Body of pancreas (tissue), 4 donors: Measurements from ENCODE around the gene SLC22A5. TPM values are rescaled to one million over a fixed set of nuclear protein-coding genes. Genes with fewer than 3 reads are reported as not detected.
A peak's percentile ranks its signal among the peaks of the same experiment; 100 is the strongest.

Experiments used
- ATAC-seq: fragments of 150-250 bp; one replicate; pipeline ENCODE4 v1.9.1; 2016
- DNase-seq, 4 donors: peaks; one replicate each; pipeline ENCODE4 v3.0.0-alpha.2; 2019
- H3K27ac ChIP-seq, 4 donors: fragments of 200-600 bp; sonication (generic); 1 replicate in 3 of 4; 2 replicates in 1 of 4; pipeline versions ENCODE4 v1.5.1 to v1.6.1; 2016 to 2019; ENCODE audit warnings: mild to moderate bottlenecking in 1 of 4, mixed read lengths in 1 of 4, moderate library complexity in 1 of 4
- H3K27me3 ChIP-seq, 2 donors: fragments of 200-600 bp; sonication (generic); one replicate each; pipeline ENCODE4 v1.6.0; 2016; ENCODE audit warnings: mild to moderate bottlenecking in 1 of 2
- H3K36me3 ChIP-seq, 2 donors: fragments of 200-600 bp; sonication (generic); replicated peaks in 1 of 2; 2 replicates each; pipeline ENCODE4 v1.5.1; 2016; ENCODE audit warnings: low read depth in 2 of 2; ENCODE audit not compliant: insufficient read depth in 1 of 2
- H3K4me1 ChIP-seq: fragments of 200-600 bp; sonication (generic); one replicate; pipeline ENCODE4 v1.6.0; 2016
- H3K4me3 ChIP-seq, 2 donors: fragments of 200-600 bp; sonication (generic); 1 replicate in 1 of 2; 2 replicates in 1 of 2; pipeline ENCODE4 v1.5.1; 2016 to 2019
- H3K9me3 ChIP-seq, 3 donors: fragments of 200-600 bp; sonication (generic); 1 replicate in 2 of 3; 2 replicates in 1 of 3; pipeline ENCODE4 v1.5.1; 2016
- POLR2A ChIP-seq, 3 donors: fragments of 450-650 bp; IDR thresholded peaks; one replicate each; pipeline ENCODE4 v1.6.1; 2016; ENCODE audit warnings: antibody characterized with exemption in 3 of 3, mild to moderate bottlenecking in 2 of 3
- WGBS, 2 donors: methylation state at CpG; one replicate each; pipeline ENCODE4 v1.1.5; 2017; 5-methylcytosine and 5-hydroxymethylcytosine counted together
- intact Hi-C: fragments of 100-400 bp; cut with DNase I; formaldehyde crosslinking; loops from one replicate; pipeline ENCODE4 v1.15.1; 2023
- total RNA-seq, 2 donors: library from RNA; depleted of rRNA; stranded (reverse); fragments of >200 nt; gene quantifications; one replicate each; pipeline ENCODE4 v1.1.0, GENCODE V29; 2016
- TF ChIP-seq, protein P1 (sequence below), 7 experiments: fragments of 450-650 bp in 4 of 7; fragments of 200-600 bp in 3 of 7; sonication (generic) in 3 of 7; IDR thresholded peaks; one replicate each; pipeline ENCODE4 v1.5.1; 2016 to 2019; ENCODE audit warnings: antibody characterized with exemption in 7 of 7

Gene SLC22A5
- total RNA-seq, 2 donors from 2014 or later: 21.3 to 30.3 TPM

GRCh38 chr5:132406144-132406783 lies 36.8 kb downstream of the SLC22A5 start:
- intact Hi-C loops: no loop called here
- TF ChIP-seq, protein P1, sequence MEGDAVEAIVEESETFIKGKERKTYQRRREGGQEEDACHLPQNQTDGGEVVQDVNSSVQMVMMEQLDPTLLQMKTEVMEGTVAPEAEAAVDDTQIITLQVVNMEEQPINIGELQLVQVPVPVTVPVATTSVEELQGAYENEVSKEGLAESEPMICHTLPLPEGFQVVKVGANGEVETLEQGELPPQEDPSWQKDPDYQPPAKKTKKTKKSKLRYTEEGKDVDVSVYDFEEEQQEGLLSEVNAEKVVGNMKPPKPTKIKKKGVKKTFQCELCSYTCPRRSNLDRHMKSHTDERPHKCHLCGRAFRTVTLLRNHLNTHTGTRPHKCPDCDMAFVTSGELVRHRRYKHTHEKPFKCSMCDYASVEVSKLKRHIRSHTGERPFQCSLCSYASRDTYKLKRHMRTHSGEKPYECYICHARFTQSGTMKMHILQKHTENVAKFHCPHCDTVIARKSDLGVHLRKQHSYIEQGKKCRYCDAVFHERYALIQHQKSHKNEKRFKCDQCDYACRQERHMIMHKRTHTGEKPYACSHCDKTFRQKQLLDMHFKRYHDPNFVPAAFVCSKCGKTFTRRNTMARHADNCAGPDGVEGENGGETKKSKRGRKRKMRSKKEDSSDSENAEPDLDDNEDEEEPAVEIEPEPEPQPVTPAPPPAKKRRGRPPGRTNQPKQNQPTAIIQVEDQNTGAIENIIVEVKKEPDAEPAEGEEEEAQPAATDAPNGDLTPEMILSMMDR (IDR thresholded peaks at IDR 0.05): no peak
- no peak for TF ChIP-seq POLR2A (IDR thresholded peaks at IDR 0.05)

GRCh38 chr5:132407970-132408369 lies 38.5 kb downstream of the SLC22A5 start:
- ATAC-seq (no peak), DNase-seq (no peak)
- H3K36me3 ChIP-seq: no peaks in the 10 kb centered on the region
- 82 to 87% methylated on average over 3 of the region's 3 CpGs for WGBS, 2 donors
- TF ChIP-seq, protein P1 (IDR thresholded peaks at IDR 0.05): no peak
- TF ChIP-seq POLR2A (IDR thresholded peaks at IDR 0.05): no peak
- intact Hi-C loops: no loop called here
- peaks cover 35% of the 10 kb centered on the region for H3K4me1 ChIP-seq
- H3K9me3 ChIP-seq: no peaks in the 10 kb centered on the region
- H3K27ac ChIP-seq: no peak overlapping the region
- no peaks in the 10 kb centered on the region for H3K27me3 ChIP-seq
- H3K4me3 ChIP-seq: no peak overlapping the region

More at GRCh38 chr5:132406144-132406783, 36.8 kb downstream of the SLC22A5 start:
- Histone ChIP-seq H3K27me3 (no peaks in the 10 kb centered on the region), H3K27ac (no peak overlapping the region), H3K4me3 (no peak overlapping the region), H3K36me3 (no peaks in the 10 kb centered on the region), H3K4me1 (peaks cover 18% of the 10 kb centered on the region), H3K9me3 (no peaks in the 10 kb centered on the region)
- DNase-seq (no peak), ATAC-seq (no peak)
- 80 to 83% methylated on average over 4 of the region's 4 CpGs for WGBS, 2 donors

- intact Hi-C loops: no loop called here
- Histone ChIP-seq H3K27ac (peak overlapping the region in 2 of 4 donors; percentile 2 to 99), H3K9me3 (no peaks in the 10 kb centered on the region), H3K4me3 (no peak overlapping the region), H3K27me3 (no peaks in the 10 kb centered on the region), H3K36me3 (no peaks in the 10 kb centered on the region), H3K4me1 (peaks cover 35% of the 10 kb centered on the region)
- WGBS, 2 donors: 86 to 88% methylated on average over 6 of the region's 6 CpGs
- TF ChIP-seq POLR2A (IDR thresholded peaks at IDR 0.05): no peak
- TF ChIP-seq, protein P1 (IDR thresholded peaks at IDR 0.05): no peak
- DNase-seq (no peak), ATAC-seq (no peak)
These were observed 38.9 kb downstream of the SLC22A5 start for GRCh38 chr5:132408456-132408855.

DNA sequence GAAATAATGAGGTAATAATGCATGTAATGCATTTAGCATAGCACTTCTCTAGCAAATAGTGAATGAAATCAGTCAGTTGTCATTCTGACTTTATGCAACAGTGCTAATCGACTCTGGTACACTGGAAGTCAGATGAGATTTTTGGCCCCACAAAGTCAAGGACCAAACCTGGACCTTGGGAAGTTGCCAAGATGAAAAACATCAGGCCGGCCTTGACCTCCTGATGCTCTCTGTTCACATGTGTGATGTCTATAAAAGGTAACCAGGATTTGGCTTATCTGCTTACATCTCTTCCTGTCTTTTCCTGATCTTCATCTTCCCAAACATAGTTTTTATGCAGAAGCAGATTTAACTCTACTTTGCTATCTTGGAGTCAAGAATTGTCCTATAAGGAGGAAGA lies 39.5 kb downstream of the SLC22A5 start:
- H3K9me3 ChIP-seq: no peaks in the 10 kb centered on the region
- H3K4me1 ChIP-seq: peaks cover 35% of the 10 kb centered on the region
- H3K4me3 ChIP-seq: no peak overlapping the region
- 42% methylated on average over 2 of the region's 2 CpGs for WGBS, 2 donors
- no peak for ATAC-seq
- peak overlapping the region in 2 of 4 donors; percentile 2 to 99 for H3K27ac ChIP-seq
- H3K27me3 ChIP-seq: no peaks in the 10 kb centered on the region
- TF ChIP-seq POLR2A (IDR thresholded peaks at IDR 0.05): no peak
- TF ChIP-seq, protein P1 (IDR thresholded peaks at IDR 0.05): no peak
- no peaks in the 10 kb centered on the region for H3K36me3 ChIP-seq
- no peak for DNase-seq
- intact Hi-C loops: no loop called here
